HG02571 (cell line): ENCODE measurements around the gene TAF11L8.
"Not testable (repeated sequence)": the region's sequence is repeated elsewhere in the genome, so short reads cannot be mapped to it uniquely, and the experiment has no call there.

Source experiments
- ATAC-seq: cut with Tn5 transposase; IDR thresholded peaks from one replicate; pipeline ENCODE4 v1.9.1; 2021; ENCODE audit warnings: mild to moderate bottlenecking, moderate library complexity; ENCODE audit not compliant: unreplicated experiment

TAF11L8 gene

GRCh38 chr5:17590860-17591259, at the start of gene TAF11L8:
TSS of gene TAF11L8 (minus strand) at chr5:17590960.
- ATAC-seq = not testable (repeated sequence)

GRCh38 chr5:17634160-17634559, 43.4 kb upstream of the TAF11L8 start, which contains the start of gene TAF11L14:
TSS of gene TAF11L14 (plus strand) at chr5:17634460.
- no peak for ATAC-seq

- not testable (repeated sequence) for ATAC-seq
These were observed 41.0 kb upstream of the TAF11L8 start, which contains the start of gene TAF11L13 for GRCh38 chr5:17631788-17632187. TSS of gene TAF11L13 (plus strand) at chr5:17632088.

- no peak for ATAC-seq
These were observed 34.9 kb upstream of the TAF11L8 start for GRCh38 chr5:17625686-17626085.

GRCh38 chr5:17620627-17621026, 29.9 kb upstream of the TAF11L8 start:
- ATAC-seq = no peak

- no peak for ATAC-seq
These were observed 28.6 kb upstream of the TAF11L8 start for GRCh38 chr5:17619354-17619753.

GRCh38 chr5:17614872-17615605, 24.3 kb upstream of the TAF11L8 start:
- ATAC-seq = no peak

- ATAC-seq = not testable (repeated sequence)
These were observed 19.3 kb upstream of the TAF11L8 start, which contains the start of gene TAF11L12 for GRCh38 chr5:17610092-17610491. TSS of gene TAF11L12 (plus strand) at chr5:17610392.

- ATAC-seq = not testable (repeated sequence)
These were observed 16.7 kb upstream of the TAF11L8 start for GRCh38 chr5:17607461-17607860.

GRCh38 chr5:17604951-17605350, 14.2 kb upstream of the TAF11L8 start:
- ATAC-seq = no peak

- ATAC-seq = not testable (repeated sequence)
These were observed 13.1 kb upstream of the TAF11L8 start, which contains the start of gene TAF11L11 for GRCh38 chr5:17603880-17604279. TSS of gene TAF11L11 (plus strand) at chr5:17604183.

- ATAC-seq = not testable (repeated sequence)
These were observed 7.0 kb upstream of the TAF11L8 start, which contains the start of gene TAF11L10 for GRCh38 chr5:17597728-17598127. TSS of gene TAF11L10 (minus strand) at chr5:17597828.

- ATAC-seq = not testable (repeated sequence)
These were observed 3.5 kb upstream of the TAF11L8 start, which contains the start of gene TAF11L9 for GRCh38 chr5:17594255-17594654. TSS of gene TAF11L9 (minus strand) at chr5:17594394.

- not testable (repeated sequence) for ATAC-seq
These were observed 5.1 kb downstream of the TAF11L8 start, which contains the start of gene TAF11L7 for GRCh38 chr5:17585658-17586057. TSS of gene TAF11L7 (minus strand) at chr5:17585758.
